GM23338 (cell line): ENCODE data around the gene ZNF622. TPM values are rescaled to one million over a fixed set of nuclear protein-coding genes. Genes with fewer than 3 reads are reported as not detected.

ENCODE experiments used
- ATAC-seq: fragments of 200-7000 bp; cut with Tn5 transposase; 3 replicates; pipeline ENCODE4 v1.9.1; 2020
- DNase-seq: peaks from one replicate; pipeline ENCODE4 v3.0.0-alpha.2; 2015; ENCODE audit warnings: low spot score
- H2AFZ ChIP-seq: fragments of 200-600 bp; sonication (generic); 2 replicates; pipeline ENCODE4 v1.8.0; 2016; ENCODE audit warnings: antibody characterized with exemption, mild to moderate bottlenecking, moderate library complexity
- H3F3A ChIP-seq: fragments of 200-600 bp; sonication (generic); replicated peaks from 2 replicates; pipeline ENCODE4 v1.8.0; 2017; ENCODE audit warnings: antibody characterized with exemption, mixed run types, low read depth
- H3K27ac ChIP-seq: fragments of 200-600 bp; sonication (generic); 2 replicates; pipeline ENCODE4 v1.6.1; 2016; ENCODE audit warnings: low read depth
- H3K27me3 ChIP-seq: fragments of 200-600 bp; sonication (generic); 2 replicates; pipeline ENCODE4 v1.8.0; 2016; ENCODE audit warnings: mild to moderate bottlenecking, mixed run types, moderate library complexity; ENCODE audit not compliant: insufficient read depth
- H3K36me3 ChIP-seq: fragments of 200-600 bp; sonication (generic); 2 replicates; pipeline ENCODE4 v1.8.0; 2016; ENCODE audit warnings: mild to moderate bottlenecking; ENCODE audit not compliant: insufficient read depth
- H3K4me1 ChIP-seq: fragments of 200-600 bp; sonication (generic); 2 replicates; pipeline ENCODE4 v1.8.0; 2016; ENCODE audit warnings: mild to moderate bottlenecking, moderate library complexity; ENCODE audit not compliant: insufficient read depth
- H3K4me2 ChIP-seq: fragments of 200-600 bp; sonication (generic); 2 replicates; pipeline ENCODE4 v1.7.1; 2017; ENCODE audit warnings: mixed run types
- H3K4me3 ChIP-seq: fragments of 200-600 bp; sonication (generic); 2 replicates; pipeline ENCODE4 v1.6.1; 2016; ENCODE audit warnings: mixed run types
- H3K79me2 ChIP-seq: fragments of 200-600 bp; sonication (generic); replicated peaks from 2 replicates; pipeline ENCODE4 v1.8.0; 2017; ENCODE audit warnings: mild to moderate bottlenecking; ENCODE audit not compliant: insufficient read depth
- H3K9me2 ChIP-seq: fragments of 200-600 bp; sonication (generic); 2 replicates; pipeline ENCODE4 v1.8.0; 2017; ENCODE audit not compliant: insufficient read depth
- H4K20me1 ChIP-seq: fragments of 200-600 bp; sonication (generic); replicated peaks from 2 replicates; pipeline ENCODE4 v1.8.0; 2017; ENCODE audit warnings: mild to moderate bottlenecking; ENCODE audit not compliant: insufficient read depth
- H3K27ac Mint-ChIP-seq: 2 replicates; pipeline ENCODE4 v1.8.0; 2020; ENCODE audit warnings: inconsistent platforms, mild to moderate bottlenecking, moderate library complexity, mixed read lengths
- H3K27me3 Mint-ChIP-seq: 3 replicates; pipeline ENCODE4 v1.8.0; 2022; ENCODE audit warnings: low read depth, mild to moderate bottlenecking, moderate library complexity, mixed read lengths, inconsistent platforms; ENCODE audit not compliant: insufficient read depth, poor library complexity
- H3K36me3 Mint-ChIP-seq: 3 replicates; pipeline ENCODE4 v1.8.0; 2021; ENCODE audit warnings: low read depth, mild to moderate bottlenecking, inconsistent platforms, moderate library complexity, mixed read lengths
- H3K4me1 Mint-ChIP-seq: 3 replicates; pipeline ENCODE4 v1.8.0; 2020; ENCODE audit warnings: mild to moderate bottlenecking, inconsistent platforms, mixed read lengths
- H3K4me3 Mint-ChIP-seq: 3 replicates; pipeline ENCODE4 v1.8.0; 2021; ENCODE audit warnings: moderate library complexity, mild to moderate bottlenecking, inconsistent platforms, mixed read lengths
- H3K9me3 Mint-ChIP-seq: 3 replicates; pipeline ENCODE4 v1.8.0; 2020; ENCODE audit warnings: moderate library complexity, mild to moderate bottlenecking, inconsistent platforms, mixed read lengths
- CREB1 ChIP-seq: fragments of 250-450 bp; sonication (Bioruptor Pico); IDR thresholded peaks from 2 replicates; pipeline ENCODE4 v1.5.0; 2020; ENCODE audit warnings: low read depth, mild to moderate bottlenecking, moderate library complexity
- EZH2 ChIP-seq: fragments of 200-600 bp; sonication (generic); IDR thresholded peaks from one replicate; pipeline ENCODE4 v1.8.0; 2017; ENCODE audit warnings: antibody characterized with exemption, mild to moderate bottlenecking, low read depth; ENCODE audit not compliant: unreplicated experiment
- EZH2phosphoT487 ChIP-seq: fragments of 200-600 bp; sonication (generic); IDR thresholded peaks from one replicate; pipeline ENCODE4 v1.8.1; 2018; ENCODE audit warnings: antibody characterized with exemption; ENCODE audit not compliant: unreplicated experiment
- JUNB ChIP-seq: IDR thresholded peaks from one replicate; pipeline ENCODE4 v1.6.1; 2016; ENCODE audit warnings: antibody characterized with exemption; ENCODE audit not compliant: unreplicated experiment
- NANOG ChIP-seq: IDR thresholded peaks from 2 replicates; pipeline ENCODE4 v1.6.1; 2016; ENCODE audit warnings: antibody characterized with exemption, borderline replicate concordance
- POLR2AphosphoS5 ChIP-seq: IDR thresholded peaks from 2 replicates; pipeline ENCODE4 v1.6.1; 2016; ENCODE audit warnings: antibody characterized with exemption, low read depth
- STAT1 ChIP-seq: IDR thresholded peaks from one replicate; pipeline ENCODE4 v1.6.1; 2016; ENCODE audit warnings: antibody characterized with exemption; ENCODE audit not compliant: unreplicated experiment
- ZNF114 ChIP-seq: fragments of 250-450 bp; sonication (Bioruptor Pico); IDR thresholded peaks from 2 replicates; pipeline ENCODE4 v1.5.0; 2020; ENCODE audit warnings: mild to moderate bottlenecking, moderate library complexity
- ZNF331 ChIP-seq: fragments of 250-450 bp; sonication (Bioruptor Pico); IDR thresholded peaks from 2 replicates; pipeline ENCODE4 v1.5.0; 2020; ENCODE audit warnings: low read depth, mild to moderate bottlenecking, moderate library complexity
- polyA plus RNA-seq: library from polyadenylated mRNA; unstranded; fragments of >200 nt; fragmentation: Nextera tagmentation; extraction: Ambion mirVana; gene quantifications from 2 replicates; pipeline ENCODE4 v1.2.1, GENCODE V29; 2016
- total RNA-seq: library from RNA; depleted of rRNA; stranded (reverse); fragments of >200 nt; shearing (Covaris generic); gene quantifications from 2 replicates; pipeline ENCODE4 v1.2.3, GENCODE V29; 2014
- TF ChIP-seq, protein P1 (sequence below): IDR thresholded peaks from 2 replicates; pipeline ENCODE4 v1.6.1; 2016; ENCODE audit warnings: antibody characterized with exemption
- TF ChIP-seq, protein P2 (sequence below): fragments of 250-450 bp; sonication (Bioruptor Pico); IDR thresholded peaks from 2 replicates; pipeline ENCODE4 v1.5.0; 2020; ENCODE audit warnings: mild to moderate bottlenecking, moderate library complexity
- TF ChIP-seq, protein P3 (sequence below), 2 experiments: fragments of 200-600 bp in 1 of 2; sonication (generic) in 1 of 2; conservative IDR thresholded peaks; 2 replicates each; pipeline versions ENCODE4 v1.5.1 to v1.6.1; 2016 to 2017; ENCODE audit warnings: antibody characterized with exemption in 2 of 2, low read depth in 2 of 2, mild to moderate bottlenecking in 2 of 2, moderate library complexity in 1 of 2
- TF ChIP-seq, protein P4 (sequence below): IDR thresholded peaks from one replicate; pipeline ENCODE4 v1.6.1; 2018; ENCODE audit warnings: antibody characterized with exemption; ENCODE audit not compliant: unreplicated experiment

ZNF622 gene
- total and polyA plus RNA-seq, 2 experiments from 2014 or later = 20.1 to 30.7 TPM

DNA sequence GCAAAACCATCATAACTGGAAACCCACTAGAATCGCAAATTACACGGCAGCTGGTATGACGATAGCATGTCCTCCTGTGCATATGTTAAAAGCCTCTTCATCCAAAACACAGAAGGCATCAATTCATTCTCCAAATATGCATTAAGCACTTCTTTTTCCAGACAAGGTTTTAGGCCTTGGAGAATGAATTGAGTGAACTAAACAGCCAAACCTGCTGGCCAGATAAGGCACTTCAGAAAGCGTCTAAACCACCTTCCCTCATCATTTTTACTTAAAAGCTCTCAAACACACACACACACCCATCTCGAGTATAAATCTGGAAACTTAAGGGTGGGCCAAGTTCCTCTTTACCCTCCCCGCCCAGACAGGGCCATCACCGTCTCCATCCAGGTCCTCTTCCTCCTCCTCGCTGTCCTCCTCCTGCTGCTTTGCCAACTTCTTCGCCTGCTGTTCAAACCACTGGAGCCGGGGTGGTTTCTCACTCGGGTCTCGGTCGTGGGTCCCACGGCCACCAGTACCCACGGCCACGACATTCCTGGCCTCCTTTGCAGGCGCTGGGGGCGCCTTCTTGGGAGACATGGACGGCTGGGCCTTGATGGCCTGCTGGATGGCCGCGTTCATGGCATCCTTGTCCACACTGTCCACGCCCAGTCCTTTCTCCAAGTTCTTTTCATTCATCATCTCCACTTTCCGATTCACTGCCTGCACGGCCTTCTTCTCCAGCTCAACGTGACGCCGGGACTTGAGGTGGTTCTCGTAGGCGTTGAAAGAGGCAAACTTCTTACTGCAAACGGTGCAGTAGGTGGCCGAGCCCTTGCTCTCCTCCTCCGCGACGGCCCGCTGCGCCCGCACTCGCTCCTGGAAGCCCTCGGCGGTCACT is 696 bp downstream of the ZNF622 start:
- H3K27me3 Mint-ChIP-seq = peaks cover 13% of the 10 kb centered on the region
- ATAC-seq (no peak), DNase-seq (peak; percentile 34)
- Histone ChIP-seq H3K4me1 (peaks cover 26% of the 10 kb centered on the region), H3K79me2 (peaks cover 44% of the 10 kb centered on the region), H3K36me3 (peaks cover 23% of the 10 kb centered on the region), H3K4me2 (peak overlapping the region; percentile 98), H3K27ac (no peak overlapping the region), H3K27me3 (no peaks in the 10 kb centered on the region), H2AFZ (peak overlapping the region; percentile 98), H3F3A (no peaks in the 10 kb centered on the region), H3K4me3 (peak overlapping the region; percentile 97), H4K20me1 (peaks cover 5% of the 10 kb centered on the region), H3K9me2 (no peaks in the 10 kb centered on the region)
- TF ChIP-seq, protein P1, sequence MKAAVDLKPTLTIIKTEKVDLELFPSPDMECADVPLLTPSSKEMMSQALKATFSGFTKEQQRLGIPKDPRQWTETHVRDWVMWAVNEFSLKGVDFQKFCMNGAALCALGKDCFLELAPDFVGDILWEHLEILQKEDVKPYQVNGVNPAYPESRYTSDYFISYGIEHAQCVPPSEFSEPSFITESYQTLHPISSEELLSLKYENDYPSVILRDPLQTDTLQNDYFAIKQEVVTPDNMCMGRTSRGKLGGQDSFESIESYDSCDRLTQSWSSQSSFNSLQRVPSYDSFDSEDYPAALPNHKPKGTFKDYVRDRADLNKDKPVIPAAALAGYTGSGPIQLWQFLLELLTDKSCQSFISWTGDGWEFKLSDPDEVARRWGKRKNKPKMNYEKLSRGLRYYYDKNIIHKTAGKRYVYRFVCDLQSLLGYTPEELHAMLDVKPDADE = no peak
- TF ChIP-seq, protein P2, sequence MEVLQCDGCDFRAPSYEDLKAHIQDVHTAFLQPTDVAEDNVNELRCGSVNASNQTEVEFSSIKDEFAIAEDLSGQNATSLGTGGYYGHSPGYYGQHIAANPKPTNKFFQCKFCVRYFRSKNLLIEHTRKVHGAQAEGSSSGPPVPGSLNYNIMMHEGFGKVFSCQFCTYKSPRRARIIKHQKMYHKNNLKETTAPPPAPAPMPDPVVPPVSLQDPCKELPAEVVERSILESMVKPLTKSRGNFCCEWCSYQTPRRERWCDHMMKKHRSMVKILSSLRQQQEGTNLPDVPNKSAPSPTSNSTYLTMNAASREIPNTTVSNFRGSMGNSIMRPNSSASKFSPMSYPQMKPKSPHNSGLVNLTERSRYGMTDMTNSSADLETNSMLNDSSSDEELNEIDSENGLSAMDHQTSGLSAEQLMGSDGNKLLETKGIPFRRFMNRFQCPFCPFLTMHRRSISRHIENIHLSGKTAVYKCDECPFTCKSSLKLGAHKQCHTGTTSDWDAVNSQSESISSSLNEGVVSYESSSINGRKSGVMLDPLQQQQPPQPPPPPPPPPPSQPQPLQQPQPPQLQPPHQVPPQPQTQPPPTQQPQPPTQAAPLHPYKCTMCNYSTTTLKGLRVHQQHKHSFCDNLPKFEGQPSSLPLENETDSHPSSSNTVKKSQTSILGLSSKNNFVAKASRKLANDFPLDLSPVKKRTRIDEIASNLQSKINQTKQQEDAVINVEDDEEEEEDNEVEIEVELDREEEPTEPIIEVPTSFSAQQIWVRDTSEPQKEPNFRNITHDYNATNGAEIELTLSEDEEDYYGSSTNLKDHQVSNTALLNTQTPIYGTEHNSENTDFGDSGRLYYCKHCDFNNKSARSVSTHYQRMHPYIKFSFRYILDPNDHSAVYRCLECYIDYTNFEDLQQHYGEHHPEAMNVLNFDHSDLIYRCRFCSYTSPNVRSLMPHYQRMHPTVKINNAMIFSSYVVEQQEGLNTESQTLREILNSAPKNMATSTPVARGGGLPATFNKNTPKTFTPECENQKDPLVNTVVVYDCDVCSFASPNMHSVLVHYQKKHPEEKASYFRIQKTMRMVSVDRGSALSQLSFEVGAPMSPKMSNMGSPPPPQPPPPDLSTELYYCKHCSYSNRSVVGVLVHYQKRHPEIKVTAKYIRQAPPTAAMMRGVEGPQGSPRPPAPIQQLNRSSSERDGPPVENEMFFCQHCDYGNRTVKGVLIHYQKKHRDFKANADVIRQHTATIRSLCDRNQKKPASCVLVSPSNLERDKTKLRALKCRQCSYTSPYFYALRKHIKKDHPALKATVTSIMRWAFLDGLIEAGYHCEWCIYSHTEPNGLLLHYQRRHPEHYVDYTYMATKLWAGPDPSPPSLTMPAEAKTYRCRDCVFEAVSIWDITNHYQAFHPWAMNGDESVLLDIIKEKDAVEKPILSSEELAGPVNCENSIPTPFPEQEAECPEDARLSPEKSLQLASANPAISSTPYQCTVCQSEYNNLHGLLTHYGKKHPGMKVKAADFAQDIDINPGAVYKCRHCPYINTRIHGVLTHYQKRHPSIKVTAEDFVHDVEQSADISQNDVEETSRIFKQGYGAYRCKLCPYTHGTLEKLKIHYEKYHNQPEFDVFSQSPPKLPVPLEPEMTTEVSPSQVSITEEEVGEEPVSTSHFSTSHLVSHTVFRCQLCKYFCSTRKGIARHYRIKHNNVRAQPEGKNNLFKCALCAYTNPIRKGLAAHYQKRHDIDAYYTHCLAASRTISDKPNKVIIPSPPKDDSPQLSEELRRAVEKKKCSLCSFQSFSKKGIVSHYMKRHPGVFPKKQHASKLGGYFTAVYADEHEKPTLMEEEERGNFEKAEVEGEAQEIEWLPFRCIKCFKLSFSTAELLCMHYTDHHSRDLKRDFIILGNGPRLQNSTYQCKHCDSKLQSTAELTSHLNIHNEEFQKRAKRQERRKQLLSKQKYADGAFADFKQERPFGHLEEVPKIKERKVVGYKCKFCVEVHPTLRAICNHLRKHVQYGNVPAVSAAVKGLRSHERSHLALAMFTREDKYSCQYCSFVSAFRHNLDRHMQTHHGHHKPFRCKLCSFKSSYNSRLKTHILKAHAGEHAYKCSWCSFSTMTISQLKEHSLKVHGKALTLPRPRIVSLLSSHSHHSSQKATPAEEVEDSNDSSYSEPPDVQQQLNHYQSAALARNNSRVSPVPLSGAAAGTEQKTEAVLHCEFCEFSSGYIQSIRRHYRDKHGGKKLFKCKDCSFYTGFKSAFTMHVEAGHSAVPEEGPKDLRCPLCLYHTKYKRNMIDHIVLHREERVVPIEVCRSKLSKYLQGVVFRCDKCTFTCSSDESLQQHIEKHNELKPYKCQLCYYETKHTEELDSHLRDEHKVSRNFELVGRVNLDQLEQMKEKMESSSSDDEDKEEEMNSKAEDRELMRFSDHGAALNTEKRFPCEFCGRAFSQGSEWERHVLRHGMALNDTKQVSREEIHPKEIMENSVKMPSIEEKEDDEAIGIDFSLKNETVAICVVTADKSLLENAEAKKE (CRISPR knock-in tag) = no peak
- TF ChIP-seq, protein P3, sequence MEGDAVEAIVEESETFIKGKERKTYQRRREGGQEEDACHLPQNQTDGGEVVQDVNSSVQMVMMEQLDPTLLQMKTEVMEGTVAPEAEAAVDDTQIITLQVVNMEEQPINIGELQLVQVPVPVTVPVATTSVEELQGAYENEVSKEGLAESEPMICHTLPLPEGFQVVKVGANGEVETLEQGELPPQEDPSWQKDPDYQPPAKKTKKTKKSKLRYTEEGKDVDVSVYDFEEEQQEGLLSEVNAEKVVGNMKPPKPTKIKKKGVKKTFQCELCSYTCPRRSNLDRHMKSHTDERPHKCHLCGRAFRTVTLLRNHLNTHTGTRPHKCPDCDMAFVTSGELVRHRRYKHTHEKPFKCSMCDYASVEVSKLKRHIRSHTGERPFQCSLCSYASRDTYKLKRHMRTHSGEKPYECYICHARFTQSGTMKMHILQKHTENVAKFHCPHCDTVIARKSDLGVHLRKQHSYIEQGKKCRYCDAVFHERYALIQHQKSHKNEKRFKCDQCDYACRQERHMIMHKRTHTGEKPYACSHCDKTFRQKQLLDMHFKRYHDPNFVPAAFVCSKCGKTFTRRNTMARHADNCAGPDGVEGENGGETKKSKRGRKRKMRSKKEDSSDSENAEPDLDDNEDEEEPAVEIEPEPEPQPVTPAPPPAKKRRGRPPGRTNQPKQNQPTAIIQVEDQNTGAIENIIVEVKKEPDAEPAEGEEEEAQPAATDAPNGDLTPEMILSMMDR (conservative IDR thresholded peaks at IDR 0.05; ENCODE audit: low read depth in 2 of 2) = no peak
- no peak for TF ChIP-seq NANOG
- no peak for TF ChIP-seq ZNF331 (CRISPR knock-in tag)
- TF ChIP-seq, protein P4, sequence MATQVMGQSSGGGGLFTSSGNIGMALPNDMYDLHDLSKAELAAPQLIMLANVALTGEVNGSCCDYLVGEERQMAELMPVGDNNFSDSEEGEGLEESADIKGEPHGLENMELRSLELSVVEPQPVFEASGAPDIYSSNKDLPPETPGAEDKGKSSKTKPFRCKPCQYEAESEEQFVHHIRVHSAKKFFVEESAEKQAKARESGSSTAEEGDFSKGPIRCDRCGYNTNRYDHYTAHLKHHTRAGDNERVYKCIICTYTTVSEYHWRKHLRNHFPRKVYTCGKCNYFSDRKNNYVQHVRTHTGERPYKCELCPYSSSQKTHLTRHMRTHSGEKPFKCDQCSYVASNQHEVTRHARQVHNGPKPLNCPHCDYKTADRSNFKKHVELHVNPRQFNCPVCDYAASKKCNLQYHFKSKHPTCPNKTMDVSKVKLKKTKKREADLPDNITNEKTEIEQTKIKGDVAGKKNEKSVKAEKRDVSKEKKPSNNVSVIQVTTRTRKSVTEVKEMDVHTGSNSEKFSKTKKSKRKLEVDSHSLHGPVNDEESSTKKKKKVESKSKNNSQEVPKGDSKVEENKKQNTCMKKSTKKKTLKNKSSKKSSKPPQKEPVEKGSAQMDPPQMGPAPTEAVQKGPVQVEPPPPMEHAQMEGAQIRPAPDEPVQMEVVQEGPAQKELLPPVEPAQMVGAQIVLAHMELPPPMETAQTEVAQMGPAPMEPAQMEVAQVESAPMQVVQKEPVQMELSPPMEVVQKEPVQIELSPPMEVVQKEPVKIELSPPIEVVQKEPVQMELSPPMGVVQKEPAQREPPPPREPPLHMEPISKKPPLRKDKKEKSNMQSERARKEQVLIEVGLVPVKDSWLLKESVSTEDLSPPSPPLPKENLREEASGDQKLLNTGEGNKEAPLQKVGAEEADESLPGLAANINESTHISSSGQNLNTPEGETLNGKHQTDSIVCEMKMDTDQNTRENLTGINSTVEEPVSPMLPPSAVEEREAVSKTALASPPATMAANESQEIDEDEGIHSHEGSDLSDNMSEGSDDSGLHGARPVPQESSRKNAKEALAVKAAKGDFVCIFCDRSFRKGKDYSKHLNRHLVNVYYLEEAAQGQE = no peak
- no peak for TF ChIP-seq CREB1 (CRISPR knock-in tag)
- TF ChIP-seq STAT1 = no peak
- TF ChIP-seq JUNB = no peak
- TF ChIP-seq EZH2phosphoT487 = no peak
- no peak for TF ChIP-seq EZH2
- no peak for TF ChIP-seq ZNF114 (CRISPR knock-in tag)
- no peak for TF ChIP-seq POLR2AphosphoS5
- H3K9me3 Mint-ChIP-seq = no peaks in the 10 kb centered on the region; the same call in 2 of the 3 replicates
- H3K36me3 Mint-ChIP-seq = peaks cover 36% of the 10 kb centered on the region
- peaks cover 25% of the 10 kb centered on the region for H3K4me1 Mint-ChIP-seq
- peak overlapping the region; percentile 94 for H3K27ac Mint-ChIP-seq
- peak overlapping the region; percentile 99 for H3K4me3 Mint-ChIP-seq
